ENCODE results near the gene CD74. TPM values are rescaled to one million over a fixed set of nuclear protein-coding genes. Genes with fewer than 3 reads are reported as not detected.

Gene CD74
- total RNA-seq, 1 donor from 2014 or later: 3.1 TPM

GRCh38 chr5:150408231-150408943 is 4.3 kb downstream of the CD74 start:
- Mint-ChIP-seq H3K9me3 (ENCODE audit: unreplicated experiment) (peaks cover 3% of the 10 kb centered on the region), H3K36me3 (ENCODE audit: unreplicated experiment) (no peaks in the 10 kb centered on the region), H3K4me1 (ENCODE audit: low read depth, unreplicated experiment) (peaks cover 8% of the 10 kb centered on the region), H3K4me3 (ENCODE audit: unreplicated experiment) (no peak overlapping the region), H3K27ac (ENCODE audit: unreplicated experiment) (no peak overlapping the region), H3K27me3 (ENCODE audit: unreplicated experiment) (peaks cover 2% of the 10 kb centered on the region)
- no peak for DNase-seq
- TF ChIP-seq CTCF (IDR thresholded peaks at IDR 0.05; ENCODE audit: partially characterized antibody, unreplicated experiment): no peak

GRCh38 chr5:150407096-150407720 is 5.5 kb downstream of the CD74 start:
- Mint-ChIP-seq H3K27ac (ENCODE audit: unreplicated experiment) (no peak overlapping the region), H3K4me3 (ENCODE audit: unreplicated experiment) (no peak overlapping the region), H3K27me3 (ENCODE audit: unreplicated experiment) (peaks cover 2% of the 10 kb centered on the region), H3K4me1 (ENCODE audit: low read depth, unreplicated experiment) (peaks cover 8% of the 10 kb centered on the region), H3K36me3 (ENCODE audit: unreplicated experiment) (no peaks in the 10 kb centered on the region), H3K9me3 (ENCODE audit: unreplicated experiment) (peaks cover 4% of the 10 kb centered on the region)
- no peak for DNase-seq
- no peak for TF ChIP-seq CTCF (IDR thresholded peaks at IDR 0.05; ENCODE audit: partially characterized antibody, unreplicated experiment)

DNA sequence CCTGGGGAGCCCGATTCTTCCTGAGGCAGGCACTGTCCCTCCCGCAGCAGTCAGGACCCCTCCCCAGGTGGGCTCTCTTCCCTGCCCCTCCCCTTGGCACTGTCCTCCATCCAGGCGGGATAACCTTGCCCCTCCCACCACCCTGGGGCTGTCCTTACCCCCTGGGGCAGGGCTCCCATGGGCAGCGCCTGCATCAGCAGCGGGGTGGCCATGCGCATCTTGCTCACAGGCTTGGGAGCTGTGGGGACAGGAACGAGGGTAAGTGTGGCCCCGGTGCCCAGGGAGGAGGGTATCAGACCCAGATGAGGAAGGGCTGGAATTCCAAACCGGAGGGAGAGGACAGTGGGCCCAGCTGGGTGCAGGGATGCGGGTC is 6.0 kb downstream of the CD74 start:
- peaks cover 4% of the 10 kb centered on the region for H3K9me3 Mint-ChIP-seq (ENCODE audit: unreplicated experiment)

GRCh38 chr5:150406103-150406722 is 6.5 kb downstream of the CD74 start:
- no peak overlapping the region for H3K4me3 Mint-ChIP-seq (ENCODE audit: unreplicated experiment)
- H3K4me1 Mint-ChIP-seq (ENCODE audit: low read depth, unreplicated experiment): peaks cover 7% of the 10 kb centered on the region
- H3K9me3 Mint-ChIP-seq (ENCODE audit: unreplicated experiment): peaks cover 4% of the 10 kb centered on the region
- no peak overlapping the region for H3K27ac Mint-ChIP-seq (ENCODE audit: unreplicated experiment)
- no peaks in the 10 kb centered on the region for H3K36me3 Mint-ChIP-seq (ENCODE audit: unreplicated experiment)
- no peak for DNase-seq
- H3K27me3 Mint-ChIP-seq (ENCODE audit: unreplicated experiment): peaks cover 3% of the 10 kb centered on the region
- no peak for TF ChIP-seq CTCF (IDR thresholded peaks at IDR 0.05; ENCODE audit: partially characterized antibody, unreplicated experiment)

More for the DNA sequence above, 6.0 kb downstream of the CD74 start:
- DNase-seq: no peak
- no peak for TF ChIP-seq CTCF (IDR thresholded peaks at IDR 0.05; ENCODE audit: partially characterized antibody, unreplicated experiment)
- Mint-ChIP-seq H3K27ac (ENCODE audit: unreplicated experiment) (no peak overlapping the region), H3K4me3 (ENCODE audit: unreplicated experiment) (no peak overlapping the region), H3K27me3 (ENCODE audit: unreplicated experiment) (peaks cover 2% of the 10 kb centered on the region), H3K36me3 (ENCODE audit: unreplicated experiment) (no peaks in the 10 kb centered on the region), H3K4me1 (ENCODE audit: low read depth, unreplicated experiment) (peaks cover 8% of the 10 kb centered on the region)

Data from glutamatergic neuron (in vitro differentiated cells).